ENCODE measurements around the gene PPP1R16B.

DNA sequence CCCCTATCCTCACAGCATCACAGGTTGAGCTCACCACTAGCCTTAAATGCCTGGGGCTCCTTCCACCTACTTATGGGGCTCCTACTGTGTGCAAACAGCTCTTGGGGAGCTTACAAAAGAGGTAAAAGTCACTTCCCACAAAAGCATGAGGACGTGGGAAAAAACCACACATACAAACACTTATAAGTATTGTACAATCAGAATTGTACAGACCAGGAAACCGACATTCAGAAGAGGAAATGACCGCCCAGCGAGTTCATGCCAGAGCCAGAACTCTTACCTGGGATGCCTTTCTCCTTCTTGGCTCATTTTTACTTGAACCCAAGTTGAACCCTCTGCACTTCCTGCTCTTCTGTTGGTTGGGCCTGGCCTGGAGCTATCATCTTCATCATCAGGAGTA, 6.3 kb upstream of the PPP1R16B start:
- no peak for TF ChIP-seq POLR2A (IDR thresholded peaks at IDR 0.05; ENCODE audit: low read length)
- no peak for TF ChIP-seq GATA1 (IDR thresholded peaks at IDR 0.05; ENCODE audit: low read depth, low read length)
